Smooth muscle cell of the brain vasculature (primary cell): ENCODE measurements around the gene EN1.

Experiments used
- DNase-seq: peaks from one replicate; pipeline ENCODE4 v3.0.0-alpha.2; 2012; ENCODE audit warnings: low read depth, low spot score

The EN1 gene

GRCh38 chr2:118822572-118822971, 24.9 kb downstream of the EN1 start:
- DNase-seq: no peak

GRCh38 chr2:118822015-118822414, 25.4 kb downstream of the EN1 start:
- no peak for DNase-seq

- no peak for DNase-seq
Measured at GRCh38 chr2:118817469-118817868, 30.0 kb downstream of the EN1 start.

- no peak for DNase-seq
Measured at GRCh38 chr2:118816669-118817068, 30.8 kb downstream of the EN1 start.

- DNase-seq: no peak
Measured at GRCh38 chr2:118815731-118816130, 31.7 kb downstream of the EN1 start.

- DNase-seq: no peak
Measured at GRCh38 chr2:118815314-118815713, 32.1 kb downstream of the EN1 start.

- DNase-seq: no peak
Measured at GRCh38 chr2:118814368-118814767, 33.1 kb downstream of the EN1 start.

GRCh38 chr2:118813601-118814339, 33.7 kb downstream of the EN1 start:
- no peak for DNase-seq

GRCh38 chr2:118813111-118813510, 34.3 kb downstream of the EN1 start:
- DNase-seq: no peak

GRCh38 chr2:118812552-118812951, 34.9 kb downstream of the EN1 start:
- no peak for DNase-seq

- DNase-seq: no peak
Measured at GRCh38 chr2:118811514-118812115, 35.8 kb downstream of the EN1 start.

- DNase-seq: no peak
Measured at GRCh38 chr2:118810766-118811165, 36.7 kb downstream of the EN1 start.

GRCh38 chr2:118808429-118808809, 39.0 kb downstream of the EN1 start:
- no peak for DNase-seq

GRCh38 chr2:118807668-118808428, 39.6 kb downstream of the EN1 start:
- no peak for DNase-seq

GRCh38 chr2:118806797-118807667, 40.4 kb downstream of the EN1 start:
- no peak for DNase-seq

GRCh38 chr2:118805064-118805690, 42.3 kb downstream of the EN1 start:
- DNase-seq: no peak

- DNase-seq: no peak
Measured at GRCh38 chr2:118803012-118803411, 44.4 kb downstream of the EN1 start.

- no peak for DNase-seq
Measured at GRCh38 chr2:118801151-118801550, 46.3 kb downstream of the EN1 start.

- DNase-seq: no peak
Measured at GRCh38 chr2:118800736-118801135, 46.7 kb downstream of the EN1 start.

GRCh38 chr2:118794546-118794945, 52.9 kb downstream of the EN1 start:
- no peak for DNase-seq
